HG03565 (cell line): ENCODE data around the gene BRWD1.

Experiments
- ATAC-seq: cut with Tn5 transposase; IDR thresholded peaks from one replicate; pipeline ENCODE4 v1.9.1; 2021; ENCODE audit warnings: mild to moderate bottlenecking, moderate library complexity; ENCODE audit not compliant: unreplicated experiment

Gene BRWD1

DNA sequence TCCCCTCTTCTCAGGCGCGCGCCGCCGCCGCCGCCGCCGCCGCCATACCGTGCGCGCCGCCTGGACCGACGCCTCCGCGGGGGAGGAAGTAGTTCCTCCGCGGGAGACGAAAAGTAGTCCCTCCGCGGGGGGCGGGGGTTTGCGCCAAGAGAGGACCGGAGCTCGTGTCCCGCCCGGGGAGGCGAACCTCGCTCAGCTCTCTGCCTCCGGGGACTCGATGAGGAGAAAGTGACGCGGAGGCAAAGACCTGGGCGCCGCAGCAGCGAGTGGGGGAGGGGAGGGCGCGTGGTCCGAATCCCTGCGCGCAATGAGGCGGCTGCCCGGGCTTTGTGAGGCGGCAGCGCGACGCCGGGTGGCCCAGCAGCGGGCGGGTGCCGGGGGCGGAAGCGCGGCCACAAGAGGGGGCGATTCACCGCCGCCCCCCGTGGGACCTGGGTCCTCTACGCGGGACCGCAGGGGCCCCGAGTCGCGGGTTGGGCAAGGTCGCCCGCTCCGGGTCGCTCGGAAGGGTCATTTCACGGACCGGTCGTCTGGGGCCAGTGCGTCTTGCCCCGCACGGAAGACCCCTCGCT is at the start of gene BRWD1:
Gene BRWD1 (minus strand): TSS at position 62 of the 572 bp plus-strand sequence. CDS start 141 bp downstream, outside the sequence.
- peak; percentile 31 for ATAC-seq

- ATAC-seq = no peak
Observed at GRCh38 chr21:39362733-39363132, 49.3 kb upstream of the BRWD1 start.

DNA sequence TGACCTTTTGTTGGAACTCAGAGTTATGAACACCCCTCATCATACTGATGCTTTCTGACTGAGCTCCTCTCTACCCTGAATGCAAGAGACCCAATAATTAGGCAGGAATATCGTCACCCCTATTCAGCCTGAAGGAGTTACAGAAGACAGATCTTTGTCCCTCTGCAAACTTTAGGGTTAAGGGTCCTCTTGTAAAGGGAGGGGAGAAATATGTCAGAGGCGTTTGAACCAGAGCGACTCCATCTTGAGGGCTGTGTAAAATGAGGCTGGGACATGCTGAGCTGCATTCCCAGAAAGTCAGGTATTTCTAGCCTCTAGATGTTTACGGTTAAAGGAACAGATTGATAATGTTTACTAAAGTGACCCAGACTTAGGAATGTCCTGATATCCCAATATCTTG is 46.0 kb upstream of the BRWD1 start:
- no peak for ATAC-seq

DNA sequence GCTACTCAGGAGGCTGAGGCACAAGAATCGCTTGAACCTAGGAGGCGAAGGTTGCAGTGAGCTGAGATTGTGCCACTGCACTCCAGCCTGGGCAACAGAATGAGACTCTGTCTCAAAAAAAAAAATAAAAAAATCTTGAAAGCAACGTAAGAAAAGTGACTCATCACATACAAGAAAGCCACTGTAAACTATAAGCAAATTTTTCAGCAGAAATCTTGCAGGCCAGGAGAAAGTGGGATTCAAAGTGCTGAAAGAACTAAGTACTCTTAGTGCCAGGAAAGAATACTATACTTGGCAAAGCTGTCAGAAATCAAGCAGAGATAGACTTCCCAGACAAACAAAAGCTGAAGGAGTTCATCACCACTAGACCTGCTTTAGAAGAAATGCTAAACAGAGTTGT is 39.9 kb upstream of the BRWD1 start:
- no peak for ATAC-seq

GRCh38 chr21:39350094-39351005 is 36.9 kb upstream of the BRWD1 start:
- ATAC-seq = no peak

GRCh38 chr21:39349211-39350093 is 36.0 kb upstream of the BRWD1 start:
- peak; percentile 75 for ATAC-seq

DNA sequence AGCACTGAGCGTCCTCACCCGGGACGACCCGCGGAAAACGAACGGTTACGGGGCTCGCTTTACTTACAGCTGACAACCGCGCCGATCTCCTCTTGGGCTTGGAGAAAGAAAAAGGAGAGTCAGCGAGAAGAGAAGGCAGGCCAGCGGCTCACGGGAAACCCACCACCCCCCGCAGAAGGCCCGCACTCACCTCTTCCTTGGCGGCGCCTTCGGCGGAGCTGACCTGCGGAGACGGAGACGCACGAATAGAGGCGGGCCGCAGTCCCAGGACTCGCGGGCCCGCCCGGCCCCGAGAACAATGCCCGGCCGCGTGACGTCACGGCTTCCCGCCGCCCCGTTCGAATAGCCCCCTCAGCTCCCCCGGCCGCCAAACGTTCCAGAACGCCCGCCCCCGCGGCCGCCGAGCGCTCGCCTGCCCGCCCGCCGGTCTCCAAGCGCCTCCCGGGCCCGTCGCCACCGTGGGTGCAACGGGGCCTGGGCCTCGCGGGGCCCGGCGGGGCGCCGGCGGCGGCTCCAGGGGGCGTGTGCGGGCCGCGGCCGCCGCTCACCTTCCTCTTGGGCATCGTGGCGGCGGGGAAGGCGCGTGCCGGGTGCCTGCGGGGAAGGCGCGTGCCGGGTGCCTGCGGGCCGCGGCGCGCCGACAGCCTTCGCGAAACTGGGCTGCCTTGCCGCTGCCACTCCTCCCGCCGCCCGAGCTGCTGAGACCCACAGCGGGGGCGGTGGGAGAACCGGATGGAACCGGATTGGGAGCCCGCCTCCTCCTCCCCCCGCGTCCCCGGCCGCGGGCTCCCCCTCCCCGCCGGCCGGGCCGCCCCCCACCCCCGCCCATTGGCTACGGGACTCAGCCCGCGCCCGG is 35.2 kb upstream of the BRWD1 start, which contains the start of gene HMGN1:
Gene HMGN1 (minus strand): TSS at position 734 of the 856 bp plus-strand sequence. CDS start 171 bp downstream, at position 563.
- peak; percentile 41 for ATAC-seq

DNA sequence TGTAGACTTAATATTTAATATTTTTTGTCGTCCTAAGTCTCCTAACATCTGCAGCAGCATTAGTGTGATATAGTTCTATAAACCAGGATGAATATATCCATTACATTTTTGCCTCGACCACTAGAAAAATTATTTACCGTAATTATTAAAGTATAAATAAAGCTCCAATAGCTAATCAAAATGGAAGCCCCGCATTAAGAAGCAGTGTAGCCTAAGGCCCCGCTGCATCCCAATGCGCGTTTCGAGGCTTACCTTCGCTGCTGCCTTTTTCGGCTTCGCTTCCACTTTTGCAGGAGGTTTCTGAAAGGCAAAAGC is 34.6 kb upstream of the BRWD1 start:
- no peak for ATAC-seq

- ATAC-seq = no peak
Observed at GRCh38 chr21:39347537-39347936, 34.1 kb upstream of the BRWD1 start.

DNA sequence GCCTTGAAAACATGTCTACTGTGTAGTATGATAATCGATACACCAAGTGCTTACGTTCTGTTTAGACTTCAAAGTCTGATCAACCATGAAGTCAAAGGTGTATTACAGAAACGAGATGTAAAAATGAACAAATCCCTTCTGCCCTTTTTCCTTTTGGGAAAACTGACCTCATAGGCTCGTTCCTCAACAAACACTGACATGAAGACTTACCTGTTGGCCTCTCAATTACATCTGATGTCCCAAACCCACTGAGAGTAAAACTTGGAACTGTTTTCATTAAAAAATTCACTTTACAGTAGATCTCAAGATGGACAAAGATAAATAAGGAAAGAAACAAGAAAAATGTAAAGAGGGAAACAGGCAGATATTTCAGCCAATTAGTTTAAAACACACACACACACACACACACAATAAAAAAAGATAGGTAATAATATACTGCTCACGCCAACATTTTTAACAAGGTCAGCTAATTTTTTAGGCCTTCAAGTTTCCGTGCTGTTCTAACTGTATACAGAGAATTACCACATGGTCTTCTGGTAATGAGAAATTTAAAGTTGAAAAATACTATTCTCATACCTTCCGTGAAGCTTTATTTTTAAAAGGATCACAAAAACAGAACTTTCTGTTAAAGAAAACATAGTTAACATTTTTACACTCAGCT is 33.4 kb upstream of the BRWD1 start:
- ATAC-seq = no peak

GRCh38 chr21:39346206-39346605 is 32.8 kb upstream of the BRWD1 start:
- ATAC-seq = no peak

- no peak for ATAC-seq
Observed at GRCh38 chr21:39345440-39345839, 32.0 kb upstream of the BRWD1 start.

DNA sequence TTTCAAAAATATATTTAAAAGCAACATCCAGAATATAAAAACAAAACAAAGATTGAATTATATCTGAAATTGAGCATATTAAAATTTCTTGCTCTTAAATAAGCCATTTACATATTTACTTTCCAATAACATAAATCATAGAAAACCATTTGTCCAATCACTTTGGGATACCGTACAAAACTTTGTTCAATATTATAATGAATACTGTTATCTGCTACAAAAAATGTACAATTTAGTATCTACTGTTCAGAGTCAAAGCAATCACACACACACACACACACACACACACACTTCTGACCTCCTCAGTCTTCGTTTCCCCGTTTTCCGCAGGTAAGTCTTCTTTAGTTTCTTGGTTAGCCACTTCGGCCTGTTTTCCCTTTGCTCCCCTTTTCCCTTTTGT is 31.4 kb upstream of the BRWD1 start:
- no peak for ATAC-seq

DNA sequence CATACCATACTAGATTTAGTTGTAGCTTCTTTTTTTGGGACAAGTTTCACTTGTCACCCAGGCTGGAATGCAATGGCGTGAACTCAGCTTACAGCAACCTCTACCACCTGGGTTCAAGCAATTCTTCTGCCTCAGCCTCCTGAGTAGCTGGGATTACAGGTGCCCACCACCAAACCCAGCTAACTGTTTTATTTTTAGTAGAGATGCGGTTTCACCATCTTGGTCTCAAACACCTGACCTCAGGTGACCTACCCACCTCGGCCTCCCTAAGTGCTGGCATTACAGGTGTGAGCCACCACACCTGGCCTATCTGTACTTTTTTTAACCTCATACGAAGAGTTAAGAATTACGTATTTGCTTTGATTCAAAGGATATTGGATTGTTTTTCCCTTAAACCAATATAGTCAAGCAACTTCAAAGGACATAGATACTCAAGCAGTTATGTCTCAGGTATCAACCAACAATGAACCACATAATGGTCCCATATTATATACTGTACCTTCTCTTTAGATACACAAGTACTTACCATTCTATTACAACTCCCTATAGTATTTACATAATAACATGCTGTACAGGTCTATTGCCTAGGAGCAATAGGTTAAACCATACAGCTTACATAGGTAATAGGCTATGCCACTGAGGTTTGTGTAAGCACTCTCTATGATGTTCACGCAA is 28.0 kb upstream of the BRWD1 start:
- ATAC-seq = no peak

DNA sequence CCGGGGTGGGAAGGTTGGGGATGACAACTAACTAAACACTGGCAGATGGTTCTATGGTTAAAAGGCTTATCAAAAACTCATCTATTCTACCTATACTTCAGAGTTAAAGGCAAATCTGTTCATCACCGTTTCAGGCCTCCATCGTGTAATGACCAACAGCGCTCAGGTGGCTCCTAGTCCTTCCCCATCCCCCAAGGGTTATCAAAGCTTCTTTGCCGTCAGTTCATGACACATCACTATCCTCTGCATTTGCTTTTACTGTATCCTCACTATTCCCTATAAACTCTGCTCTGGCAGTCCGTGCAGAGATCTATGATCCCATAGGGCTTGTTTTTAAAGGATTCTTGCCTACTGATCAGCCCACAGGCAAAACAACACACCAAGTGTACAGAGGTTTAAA is 27.3 kb upstream of the BRWD1 start:
- ATAC-seq = no peak

DNA sequence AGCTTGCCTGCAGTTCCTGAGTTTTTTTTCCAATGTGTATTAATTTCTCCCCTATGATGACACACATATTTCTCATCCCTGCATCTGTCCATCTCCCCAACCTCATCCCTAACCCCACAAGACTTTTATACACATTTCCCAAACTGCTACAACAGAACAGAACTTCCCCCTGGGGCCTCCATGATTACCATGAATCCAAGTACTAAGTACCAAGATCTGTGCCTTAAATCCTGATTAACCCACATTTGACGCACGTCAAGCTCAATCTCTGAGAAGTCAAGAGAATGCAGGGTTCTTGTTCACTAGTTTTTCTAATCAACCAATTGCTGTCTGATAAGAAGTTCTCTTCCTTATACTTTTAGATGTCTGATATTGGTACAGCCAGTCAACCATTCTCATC is 25.8 kb upstream of the BRWD1 start:
- no peak for ATAC-seq

GRCh38 chr21:39336457-39337008 is 23.1 kb upstream of the BRWD1 start:
- no peak for ATAC-seq

DNA sequence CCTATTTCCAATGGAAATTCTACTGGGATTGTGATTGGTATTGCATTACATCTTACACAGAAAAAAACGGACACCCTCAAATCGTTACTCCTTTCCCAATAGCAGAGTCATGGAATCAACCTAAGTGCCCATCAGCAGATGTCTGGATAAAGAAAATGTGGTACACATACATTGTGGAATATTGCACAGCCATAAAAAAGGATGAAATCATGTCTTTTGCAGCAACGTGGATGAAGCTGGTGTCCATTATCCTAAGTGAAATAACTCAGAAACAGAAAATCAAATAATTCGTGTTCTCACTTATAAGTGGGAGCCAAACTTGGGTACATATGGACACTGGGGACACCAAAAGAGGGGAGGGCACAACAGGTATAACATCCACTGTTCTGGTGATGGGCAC is 21.2 kb upstream of the BRWD1 start:
- no peak for ATAC-seq

DNA sequence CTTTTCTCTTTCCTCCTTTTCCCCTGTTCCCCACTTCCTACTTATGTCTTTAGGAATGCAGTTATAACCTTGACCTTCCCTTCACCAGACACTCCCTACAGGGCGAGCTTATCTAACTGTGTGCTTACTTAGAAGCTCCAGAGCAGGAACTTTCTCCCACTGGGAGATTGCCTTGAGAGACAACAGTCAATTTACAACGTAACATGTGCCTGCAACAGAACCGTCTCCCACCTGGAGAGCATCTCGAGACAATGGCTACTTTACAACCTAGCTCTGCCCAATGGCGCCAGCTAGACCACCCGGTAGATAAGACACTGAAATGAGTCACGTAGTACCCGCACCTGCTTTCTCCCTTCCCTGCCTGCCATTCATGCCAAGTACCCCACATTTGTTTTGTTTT is 18.7 kb upstream of the BRWD1 start:
- ATAC-seq = no peak
